GM21360 (cell line): Measurements from ENCODE around the gene MAB21L4.

Experiments
- ATAC-seq: cut with Tn5 transposase; IDR thresholded peaks from one replicate; pipeline ENCODE4 v1.9.1; 2021; ENCODE audit warnings: mild to moderate bottlenecking, moderate library complexity; ENCODE audit not compliant: unreplicated experiment

The MAB21L4 gene

DNA sequence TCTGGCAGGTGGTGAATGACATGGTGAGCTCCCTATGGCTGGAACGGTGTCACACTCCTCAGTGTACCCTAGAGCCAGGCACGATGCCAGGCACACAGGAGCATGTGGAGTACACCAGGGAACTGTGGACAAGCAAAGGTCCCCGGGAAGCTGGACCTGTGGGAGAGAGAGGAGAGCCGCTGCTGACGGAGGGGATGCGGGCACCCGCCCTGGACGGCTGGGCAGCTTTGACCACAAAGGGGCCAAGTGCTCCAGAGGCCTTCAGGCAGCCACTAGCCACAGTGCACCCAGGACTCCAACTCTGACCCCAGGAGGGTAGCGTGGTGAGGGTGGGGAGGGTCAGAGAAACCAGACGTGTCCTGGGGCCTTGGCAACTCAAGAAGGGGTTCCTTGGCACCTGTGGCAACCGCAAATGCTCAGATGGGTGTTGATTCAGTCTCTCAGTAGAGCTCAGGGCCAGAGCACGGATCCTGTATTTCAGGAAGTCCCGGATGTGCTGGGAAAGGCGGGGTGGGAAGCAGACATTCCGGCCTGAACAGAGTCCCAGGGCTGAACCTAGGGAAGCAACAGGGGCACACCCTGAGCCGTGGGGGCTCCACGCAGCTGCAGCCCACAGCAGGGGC lies 2.3 kb upstream of the MAB21L4 start:
- ATAC-seq: no peak

DNA sequence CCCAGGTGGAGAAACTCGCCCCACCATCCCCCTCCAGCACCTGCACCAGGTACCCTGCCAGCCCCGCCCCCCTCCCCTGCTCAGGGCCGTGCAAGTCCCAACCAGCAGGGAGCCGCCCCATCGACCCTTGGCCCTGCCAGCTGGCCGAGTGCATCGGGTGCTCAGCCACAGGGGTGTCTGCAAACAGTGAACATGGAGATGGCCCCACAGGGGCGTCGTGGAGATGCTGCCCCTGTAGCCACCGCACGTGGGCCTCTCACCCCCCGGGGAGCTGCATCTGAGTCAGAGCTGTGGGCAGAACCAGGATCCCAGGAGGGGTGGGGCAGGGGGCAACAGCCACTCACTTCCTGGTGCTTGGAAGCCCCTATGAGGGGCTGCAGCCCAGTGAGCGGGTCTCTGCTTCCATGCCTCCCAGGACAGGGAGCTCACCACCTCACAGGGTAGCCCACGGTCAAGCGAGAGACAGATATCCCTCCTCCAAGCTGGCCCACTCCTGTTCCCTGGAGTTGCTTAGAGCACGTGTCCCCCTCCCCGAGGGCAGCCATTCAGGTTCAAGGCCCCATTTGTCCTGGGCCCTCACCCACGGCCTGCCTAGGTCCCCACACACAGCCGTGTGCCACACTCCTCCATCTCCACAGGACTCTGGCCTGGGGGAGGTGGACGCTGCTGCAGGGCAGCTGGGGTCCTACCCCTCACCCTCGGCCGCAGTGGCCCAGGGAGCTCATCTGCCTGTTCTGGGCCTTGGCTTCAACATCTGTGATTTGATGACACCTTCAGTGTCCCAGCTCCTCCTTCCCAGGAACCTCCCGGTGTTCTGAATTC lies 1.1 kb upstream of the MAB21L4 start:
- no peak for ATAC-seq

DNA sequence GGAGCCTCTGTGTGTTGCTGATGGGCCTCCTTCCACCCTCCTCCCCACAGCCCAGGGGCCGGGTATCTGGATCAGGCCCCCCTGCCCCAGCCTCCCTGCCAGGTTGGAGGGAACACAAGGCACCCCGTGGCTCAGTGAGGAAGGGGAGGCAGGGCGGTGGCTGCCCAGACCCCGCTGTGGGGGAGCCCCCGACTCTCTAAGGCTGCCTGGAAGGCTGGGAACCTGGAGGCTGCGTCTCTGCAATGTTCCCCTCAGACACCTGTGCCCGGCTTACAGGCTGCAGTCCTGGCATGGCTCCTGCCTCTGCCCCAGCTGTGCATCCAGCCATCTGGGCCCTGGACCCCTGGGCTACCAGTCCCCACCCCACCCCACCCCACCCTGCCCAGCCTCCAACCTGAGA lies 438 bp upstream of the MAB21L4 start:
- ATAC-seq: no peak

- no peak for ATAC-seq
Observed at GRCh38 chr2:240894836-240895558, 959 bp downstream of the MAB21L4 start.

DNA sequence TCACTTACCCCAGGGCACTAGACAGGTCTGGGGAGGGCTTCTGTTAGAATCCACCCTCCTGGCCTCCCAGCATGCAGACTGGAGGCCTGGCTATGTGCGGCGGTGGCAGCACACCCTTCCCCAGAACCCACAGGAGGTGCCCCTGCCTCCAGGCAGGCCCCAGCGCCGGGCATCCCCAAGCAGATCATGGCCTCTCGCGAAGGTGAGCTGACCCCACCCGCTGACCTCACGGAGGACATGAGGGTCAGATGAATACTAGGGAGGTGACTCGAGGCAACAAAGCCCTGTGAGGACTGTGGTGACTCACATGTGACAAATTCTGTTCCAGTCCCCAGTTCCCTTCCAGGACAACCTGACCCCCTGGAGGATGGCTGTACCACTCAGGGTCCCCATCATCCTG lies 1.9 kb downstream of the MAB21L4 start:
- ATAC-seq: no peak

GRCh38 chr2:240893363-240893844 lies 2.6 kb downstream of the MAB21L4 start:
- ATAC-seq: no peak

GRCh38 chr2:240892925-240893324 lies 3.0 kb downstream of the MAB21L4 start:
- ATAC-seq: no peak

- no peak for ATAC-seq
Observed at GRCh38 chr2:240892356-240892755, 3.6 kb downstream of the MAB21L4 start.

GRCh38 chr2:240891492-240892340 lies 4.2 kb downstream of the MAB21L4 start:
- no peak for ATAC-seq

DNA sequence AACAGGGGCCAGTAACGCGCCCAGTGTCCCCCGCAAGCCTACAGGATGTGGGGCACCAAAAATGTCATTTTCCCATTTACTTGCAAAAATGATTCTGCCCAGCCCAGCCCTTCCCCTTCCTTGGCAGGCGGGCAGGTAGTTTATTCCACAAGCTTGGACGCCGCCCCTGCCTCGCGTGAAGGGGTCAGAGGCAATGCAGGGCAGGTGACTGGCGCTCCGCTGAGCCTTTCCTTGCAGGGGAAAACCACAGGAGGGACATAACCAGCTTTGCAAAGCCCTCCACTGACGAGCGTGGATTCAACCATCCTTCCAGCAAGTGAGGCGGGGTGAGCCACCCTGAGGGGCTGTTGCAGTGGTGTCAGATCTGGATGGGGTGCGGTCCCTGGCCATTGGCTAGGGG lies 5.3 kb downstream of the MAB21L4 start:
- no peak for ATAC-seq

DNA sequence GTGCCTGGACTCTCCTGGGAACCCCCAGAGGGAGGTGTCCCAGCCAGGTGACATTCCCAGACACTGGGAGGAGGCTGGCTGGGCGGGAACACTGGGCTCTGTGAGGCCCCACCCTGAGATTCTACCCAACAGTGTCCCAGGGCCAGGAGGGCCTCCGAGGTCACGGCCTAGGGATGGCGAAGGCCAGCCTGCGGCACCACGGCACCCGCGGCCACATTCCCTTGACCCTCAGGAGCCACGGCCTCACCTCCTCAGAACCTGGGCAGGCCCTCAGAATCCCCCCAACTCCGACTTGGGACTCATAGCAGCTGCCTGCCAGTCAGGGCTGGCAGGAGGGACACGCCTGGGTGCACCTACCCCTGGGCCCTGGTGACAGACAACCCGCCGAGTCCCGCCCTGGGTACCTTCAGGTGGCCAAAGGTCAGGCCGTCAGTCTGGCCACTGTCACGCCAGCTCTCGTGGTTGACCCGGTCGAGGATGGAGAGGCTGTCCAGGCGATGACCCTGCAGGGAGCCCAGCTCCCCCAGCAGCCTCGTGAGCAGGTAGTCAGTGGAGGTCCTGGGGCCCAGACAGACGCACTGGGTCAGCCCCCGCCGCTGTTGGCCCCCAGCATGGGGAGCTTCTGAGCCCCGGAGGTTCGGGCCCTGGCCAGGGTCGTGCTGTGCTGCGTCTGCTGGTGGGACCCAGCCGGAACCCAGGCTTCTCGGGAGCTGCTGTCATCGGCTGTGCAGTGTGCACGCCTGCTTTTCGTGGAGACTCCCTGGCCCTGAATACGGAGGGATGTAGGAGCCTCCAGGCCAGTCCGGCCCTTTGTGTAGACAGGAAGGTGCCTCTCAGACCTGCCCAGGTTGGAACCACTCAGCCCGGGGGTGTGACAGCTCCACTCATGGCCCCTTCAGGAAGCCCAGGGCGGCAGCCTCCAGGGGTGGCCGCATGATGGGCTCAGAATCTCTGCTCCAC lies 6.1 kb downstream of the MAB21L4 start:
- no peak for ATAC-seq

- no peak for ATAC-seq
Observed at GRCh38 chr2:240888890-240889573, 6.9 kb downstream of the MAB21L4 start.

DNA sequence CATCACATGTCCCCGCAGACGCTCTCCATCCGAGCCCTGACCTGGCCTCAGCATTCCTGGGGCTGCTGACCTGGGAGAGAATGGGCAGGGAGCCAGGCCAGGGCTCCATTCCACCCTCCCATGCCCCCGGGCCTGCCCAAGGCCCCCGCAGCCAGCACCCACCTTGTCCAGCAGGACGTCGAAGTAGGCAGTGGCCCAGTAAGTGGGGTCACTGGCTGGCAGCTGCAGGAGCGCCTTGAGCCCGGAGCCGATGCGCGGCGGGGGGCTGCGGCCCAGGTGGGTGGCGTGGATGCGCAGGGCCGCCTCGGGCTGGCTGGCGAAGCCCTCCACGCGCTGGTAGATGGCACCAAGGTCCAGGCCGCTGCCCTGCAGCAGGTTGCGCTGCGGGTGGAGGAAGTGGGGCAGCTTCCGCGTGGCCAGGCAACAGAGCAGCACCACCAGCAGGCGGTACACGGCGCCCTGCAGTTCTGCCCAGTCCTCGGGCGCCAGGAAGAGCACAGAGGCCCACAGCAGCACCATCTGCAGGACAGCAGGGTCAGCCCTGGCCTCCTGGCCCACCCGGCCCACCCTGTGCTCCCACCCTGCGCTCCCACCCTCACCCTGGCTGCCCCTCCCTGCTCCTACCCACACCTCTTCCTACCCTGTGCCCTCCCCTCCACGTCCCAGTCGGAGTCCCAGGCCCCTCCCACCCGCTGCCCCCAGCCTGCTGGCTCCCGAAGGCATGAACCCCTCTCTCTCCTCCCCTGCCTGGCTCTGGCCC lies 7.6 kb downstream of the MAB21L4 start:
- ATAC-seq: no peak

DNA sequence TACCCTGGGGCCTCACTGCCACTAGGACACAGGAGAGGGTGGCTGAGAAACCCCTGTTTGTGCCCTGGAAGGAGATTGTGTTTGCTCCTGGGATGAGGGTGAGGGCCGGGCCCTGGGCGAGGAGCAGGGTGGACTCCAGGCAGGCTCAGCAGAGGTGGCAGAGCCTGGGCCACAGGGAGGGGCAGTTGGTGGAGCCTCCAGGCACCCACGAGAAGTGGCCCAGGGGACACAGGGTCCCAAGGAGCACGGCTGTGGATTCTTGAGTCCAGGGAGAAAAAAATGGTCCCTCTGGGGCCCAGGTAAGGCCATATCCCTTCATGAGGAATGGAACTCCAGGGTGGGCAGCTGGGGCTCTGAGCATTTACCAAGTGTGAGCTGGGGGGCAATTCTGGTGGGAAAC lies 8.3 kb downstream of the MAB21L4 start:
- ATAC-seq: no peak

DNA sequence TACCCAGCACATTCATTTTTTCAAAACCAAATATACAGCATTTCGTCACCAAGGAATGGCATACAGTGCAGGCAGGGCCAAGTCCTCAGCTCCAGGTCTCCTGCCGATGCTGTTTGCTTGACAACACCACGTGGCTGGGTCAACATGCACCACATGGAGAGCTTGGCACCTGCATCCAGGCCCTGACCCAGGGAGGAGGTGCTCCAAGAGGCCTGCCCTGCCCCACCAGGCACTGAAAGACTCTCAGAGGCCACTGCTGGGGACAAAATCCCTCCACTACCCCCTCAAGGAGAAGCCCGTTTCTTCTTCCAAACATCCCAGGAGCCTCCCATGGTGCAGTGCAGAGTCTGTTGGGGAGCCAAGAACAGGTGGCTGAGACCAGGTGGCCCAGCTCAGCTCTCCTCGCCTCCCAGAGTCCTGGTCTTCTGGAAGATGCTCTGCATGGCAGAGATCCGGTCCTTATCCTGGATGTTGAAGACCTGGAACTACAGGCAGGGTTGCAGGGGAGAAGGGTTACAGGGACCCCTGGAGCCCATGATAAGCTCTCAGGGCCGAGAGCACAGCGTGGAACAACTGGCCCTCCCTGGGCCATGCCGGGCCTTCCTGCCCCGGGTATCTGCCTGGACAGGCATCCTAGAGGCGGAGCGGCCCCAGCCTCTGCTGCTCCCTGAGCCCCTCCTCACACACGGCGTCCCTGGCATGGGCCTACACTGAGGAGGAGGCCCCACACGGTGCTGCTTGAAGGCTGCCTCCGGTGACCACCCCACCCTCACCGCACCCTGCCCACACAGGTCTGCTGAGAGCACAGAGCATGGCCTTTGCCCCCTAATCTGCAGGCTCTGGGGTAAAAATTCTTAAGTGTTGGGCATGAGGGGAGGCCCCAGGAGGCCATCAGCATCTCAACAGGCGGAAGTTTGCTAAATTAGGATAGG lies 9.0 kb downstream of the MAB21L4 start:
- no peak for ATAC-seq

DNA sequence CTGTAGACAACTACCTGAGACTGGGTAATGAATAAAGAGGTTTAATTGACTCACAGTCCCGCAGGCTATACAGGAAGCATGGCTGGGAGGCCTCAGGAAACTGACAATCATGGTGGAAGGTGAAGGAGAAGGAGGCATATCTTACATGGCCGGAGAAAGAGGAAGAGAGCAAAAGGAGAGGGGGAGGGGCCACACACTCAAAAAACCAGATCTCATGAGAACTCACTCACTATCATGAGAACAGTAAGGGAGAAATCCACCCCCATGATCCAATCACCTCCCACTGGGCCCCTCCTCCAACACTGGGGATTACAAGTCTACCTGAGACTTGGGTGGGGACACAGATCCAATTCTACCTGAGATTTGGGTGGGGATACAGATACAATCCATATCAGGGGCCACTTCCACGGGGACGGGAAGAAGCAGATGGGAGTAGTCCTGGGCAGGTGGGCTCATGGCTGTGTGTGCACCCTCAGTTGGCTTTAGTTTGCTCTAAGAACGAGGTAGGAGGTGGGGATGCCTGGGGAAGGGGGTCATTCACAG lies 9.9 kb downstream of the MAB21L4 start:
- ATAC-seq: no peak

DNA sequence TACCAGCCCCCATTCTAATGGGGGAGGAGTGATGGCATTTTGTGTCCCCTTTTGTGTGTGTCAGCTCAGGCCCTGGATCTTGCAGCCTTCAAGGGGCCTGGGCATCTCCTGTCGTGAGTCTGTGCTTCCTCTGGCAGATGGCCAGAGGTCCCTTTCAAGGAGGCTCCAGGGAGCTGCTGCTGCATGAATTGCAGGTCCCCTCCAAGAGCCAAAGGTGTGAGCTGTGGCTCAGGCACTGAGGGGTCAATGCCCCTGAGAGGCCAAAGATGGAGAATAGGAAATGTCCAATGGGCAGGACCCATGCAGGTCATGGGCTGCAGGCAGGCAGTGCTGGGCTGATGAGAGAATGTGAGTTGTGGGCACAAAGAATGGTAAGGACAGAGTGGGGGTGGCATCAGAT lies 10.4 kb downstream of the MAB21L4 start:
- ATAC-seq: no peak
